ENCODE results near the gene FBXL7. TPM values are rescaled to one million over a fixed set of nuclear protein-coding genes. Genes with fewer than 3 reads are reported as not detected.

FBXL7 gene
- total and polyA plus RNA-seq, 9 of the 15 experiments (the other 6 are each of a cell fraction or from before 2014, with no cell fraction given): 0.04 to 0.08 TPM; not detected in 7

GRCh38 chr5:15637345-15637744 lies 137.4 kb downstream of the FBXL7 start:
- Histone ChIP-seq H3K36me3 (ENCODE audit: control insufficient read depth, insufficient read depth, low read length) (no peaks in the 10 kb centered on the region), H3K4me1 (replicated peaks in 1 of 2; ENCODE audit: control insufficient read depth in 2 of 2, insufficient read depth in 2 of 2, low read length in 2 of 2) (no peaks in the 10 kb centered on the region), H3K4me2 (ENCODE audit: insufficient read depth, low read length) (no peak overlapping the region), H3K9me1 (ENCODE audit: control insufficient read depth, insufficient read depth, low read length) (no peaks in the 10 kb centered on the region), H3K27me3 (ENCODE audit: control insufficient read depth in 2 of 2, insufficient read depth in 2 of 2, low read length in 2 of 2) (no peaks in the 10 kb centered on the region), H3K79me2 (ENCODE audit: control insufficient read depth, insufficient read depth, low read length) (no peaks in the 10 kb centered on the region), H2AFZ (ENCODE audit: low read depth, low read length) (no peak overlapping the region), H3K27ac (ENCODE audit: extremely low read depth, low read depth, low read length) (no peak overlapping the region), H3K9ac (ENCODE audit: insufficient read depth in 1 of 2, low read depth in 2 of 2, low read length in 2 of 2) (no peak overlapping the region), H3K9me3 (replicated peaks; ENCODE audit: control insufficient read depth, insufficient read depth, low read depth, low read length) (no peaks in the 10 kb centered on the region; the same call in 1 of the 2 replicates), H3K4me3 (no peak overlapping the region), H4K20me1 (replicated peaks; ENCODE audit: control insufficient read depth, insufficient read depth, low read length) (no peaks in the 10 kb centered on the region)
- no peak for ATAC-seq
- in situ Hi-C loops (cut with MboI): no loop called here
- BruUV-seq (replicated peaks): no TSS peak
- no peak for FAIRE-seq
- no peak for DNase-seq (ENCODE audit: extremely low read depth in 1 of 4, low spot score in 3 of 4)
- 0% methylated on average over 1 of the region's 1 CpG for WGBS (ENCODE audit: insufficient coverage, low coverage, missing lambda C conversion rate)
- CTCF ChIA-PET (ENCODE audit: low intra/inter-chr PET ratio): no interaction called here
- intact Hi-C loops (cut with micrococcal nuclease): no loop called here
- POLR2A ChIA-PET: no interaction called here
- TF ChIP-seq MNT (conservative IDR thresholded peaks at IDR 0.05): no peak
- no peak for TF ChIP-seq ETV6 (IDR thresholded peaks at IDR 0.05; ENCODE audit: borderline replicate concordance in 1 of 2, low read depth in 2 of 2, low read length in 1 of 2)
- TF ChIP-seq ETV6 (CRISPR knock-in tag; IDR thresholded peaks at IDR 0.05; ENCODE audit: borderline replicate concordance): no peak
- no peak for TF ChIP-seq CHD7 (IDR thresholded peaks at IDR 0.05; ENCODE audit: low read depth, low read length)
- TF ChIP-seq MCM5 (IDR thresholded peaks at IDR 0.05; ENCODE audit: low read depth): no peak
- no peak for TF ChIP-seq HDAC1 (IDR thresholded peaks at IDR 0.05)
- TF ChIP-seq ZFP1 (CRISPR knock-in tag; IDR thresholded peaks at IDR 0.05): no peak
- no peak for TF ChIP-seq HMGXB4 (CRISPR knock-in tag; IDR thresholded peaks at IDR 0.05)

Data from K562 (cell line).